K562 (cell line): ENCODE measurements around the gene KIFC3. TPM values are rescaled to one million over a fixed set of nuclear protein-coding genes. Genes with fewer than 3 reads are reported as not detected.
A peak's percentile ranks its signal among the peaks of the same experiment; 100 is the strongest.

ENCODE experiments used
- ATF1 ChIP-seq, 2 experiments: fragments of 450-650 bp in 1 of 2; IDR thresholded peaks; 2 replicates each; pipeline ENCODE4 v1.6.1; 2016; ENCODE audit warnings: missing compliant biosample characterization in 1 of 2, missing genetic modification characterization in 1 of 2
- ATF7 ChIP-seq: fragments of 450-650 bp; IDR thresholded peaks from 2 replicates; pipeline ENCODE4 v1.7.1; 2014; ENCODE audit warnings: mild to moderate bottlenecking, moderate library complexity
- CREB5 ChIP-seq: fragments of 250-450 bp; sonication (Bioruptor Pico); IDR thresholded peaks from 2 replicates; pipeline ENCODE4 v1.5.0; 2020; ENCODE audit warnings: mild to moderate bottlenecking
- HDAC8 ChIP-seq: fragments of 450-650 bp; IDR thresholded peaks from 2 replicates; pipeline ENCODE4 v1.6.1; 2016; ENCODE audit warnings: mild to moderate bottlenecking, missing genetic modification characterization, moderate library complexity, missing compliant biosample characterization
- JUND ChIP-seq, 2 experiments: IDR thresholded peaks; 2 replicates in 1 of 2; 3 replicates in 1 of 2; pipeline ENCODE4 v1.6.1; 2011; ENCODE audit warnings: borderline replicate concordance in 2 of 2, low read depth in 2 of 2, low read length in 2 of 2, improper control_type of control experiment in 1 of 2, missing biosample characterization in 1 of 2, missing genetic modification characterization in 1 of 2, missing genetic modification reagents in 1 of 2
- LCOR ChIP-seq: sonication (generic); formaldehyde crosslinking; IDR thresholded peaks from 2 replicates; pipeline ENCODE4 v1.8.0; 2022; ENCODE audit warnings: mild to moderate bottlenecking, missing genetic modification reagents
- MTF1 ChIP-seq: fragments of 250-450 bp; sonication (Bioruptor Pico); IDR thresholded peaks from 2 replicates; pipeline ENCODE4 v1.9.0; 2021; ENCODE audit warnings: moderate library complexity, mild to moderate bottlenecking, inconsistent platforms, borderline replicate concordance
- MYC ChIP-seq, 2 experiments: fragments of 250-450 bp in 1 of 2; sonication (Bioruptor Pico) in 1 of 2; IDR thresholded peaks; 2 replicates each; pipeline versions ENCODE4 v1.5.1 to v1.6.1; 2012 to 2021; ENCODE audit warnings: low read depth in 2 of 2, borderline replicate concordance in 1 of 2, improper control_type of control experiment in 1 of 2, low read length in 1 of 2, mild to moderate bottlenecking in 1 of 2, moderate library complexity in 1 of 2
- NFE2 ChIP-seq: IDR thresholded peaks from 2 replicates; pipeline ENCODE4 v1.6.1; 2014; ENCODE audit warnings: antibody characterized with exemption, low read depth
- NFXL1 ChIP-seq: fragments of 450-650 bp; formaldehyde crosslinking; IDR thresholded peaks from 2 replicates; pipeline ENCODE4 v1.4.0; 2021; ENCODE audit warnings: mild to moderate bottlenecking
- PHTF2 ChIP-seq: fragments of 250-450 bp; sonication (Bioruptor Pico); IDR thresholded peaks from 2 replicates; pipeline ENCODE4 v1.5.0; 2021; ENCODE audit warnings: mild to moderate bottlenecking
- POLR2H ChIP-seq: IDR thresholded peaks from 2 replicates; pipeline ENCODE4 v1.6.1; 2016; ENCODE audit warnings: missing genetic modification characterization, low read depth, mild to moderate bottlenecking, control low read depth, missing compliant biosample characterization, moderate library complexity
- PRDM10 ChIP-seq: fragments of 450-650 bp; IDR thresholded peaks from 2 replicates; pipeline ENCODE4 v1.6.1; 2018; ENCODE audit not compliant: partially characterized antibody
- RAD51 ChIP-seq: fragments of 450-650 bp; IDR thresholded peaks from 2 replicates; pipeline ENCODE4 v1.7.1; 2016; ENCODE audit warnings: low read depth, mild to moderate bottlenecking, borderline replicate concordance
- SP1 ChIP-seq: sonication (generic); formaldehyde crosslinking; IDR thresholded peaks from 2 replicates; pipeline ENCODE4 v1.8.1; 2022; ENCODE audit warnings: mild to moderate bottlenecking, missing genetic modification reagents
- ZBTB7A ChIP-seq: IDR thresholded peaks from 2 replicates; pipeline ENCODE4 v1.6.1; 2011; ENCODE audit warnings: low read depth, mild to moderate bottlenecking, low read length, moderate library complexity, borderline replicate concordance; ENCODE audit not compliant: control insufficient read depth
- ZBTB9 ChIP-seq: fragments of 450-650 bp; formaldehyde crosslinking; IDR thresholded peaks from 2 replicates; pipeline ENCODE4 v1.4.0; 2020; ENCODE audit warnings: mild to moderate bottlenecking, moderate library complexity
- ZNF76 ChIP-seq: fragments of 250-450 bp; sonication (Bioruptor Pico); IDR thresholded peaks from 2 replicates; pipeline ENCODE4 v1.4.0; 2020; ENCODE audit warnings: mild to moderate bottlenecking, moderate library complexity, borderline replicate concordance
- polyA plus RNA-seq, 8 experiments: library from polyadenylated mRNA; depleted of rRNA in 4 of 8; stranded (reverse) in 5 of 8; unstranded in 3 of 8; fragments of >200 nt; fragmentation: Nextera tagmentation in 2 of 8; fragmentation: Illumina TruSeq in 1 of 8; extraction: Ambion mirVana in 2 of 8; extraction: Trizol in 1 of 8; gene quantifications; 2 replicates each; pipeline versions ENCODE4 v1.2.1 to v1.2.3, GENCODE V29; 2011 to 2014; ENCODE audit warnings: inconsistent platforms in 1 of 8, missing spikeins in 1 of 8
- total RNA-seq, 7 experiments: library from RNA; depleted of rRNA in 6 of 7; stranded (reverse); fragments of >200 nt in 6 of 7; fragmentation: Illumina TruSeq in 2 of 7; extraction: Trizol in 2 of 7; gene quantifications; 2 replicates each; pipeline versions ENCODE4 v1.2.1 to v1.2.3, GENCODE V29; 2011 to 2021; ENCODE audit warnings: low replicate concordance in 1 of 7

The KIFC3 gene
- total and polyA plus RNA-seq, 9 of the 15 experiments (the other 6 are each of a cell fraction or from before 2014, with no cell fraction given): 0.23 to 105 (median 26.2) TPM

GRCh38 chr16:57736419-57737351 lies 65.6 kb downstream of the KIFC3 start (continued):
- TF ChIP-seq POLR2H (tag) (no peak), ZBTB7A (0 out of 2 replicates have a peak, but pooled peaks have one; percentile 15), RAD51 (peak; percentile 51; the same call in 1 of the 2 replicates), HDAC8 (tag) (no peak), NFXL1 (CRISPR knock-in tag) (no peak), JUND (IDR thresholded peaks at IDR 0.05; ENCODE audit: borderline replicate concordance, low read depth, low read length) (peak; percentile 70), JUND (tag; IDR thresholded peaks at IDR 0.05; ENCODE audit: borderline replicate concordance, low read depth, low read length) (peak; percentile 94), PHTF2 (no peak), MTF1 (CRISPR knock-in tag) (no peak), ATF7 (peak; percentile 98), NFE2 (no peak), CREB5 (CRISPR knock-in tag) (no peak), ZNF76 (CRISPR knock-in tag) (0 out of 2 replicates have a peak, but pooled peaks have one; percentile 8), MYC (IDR thresholded peaks at IDR 0.05; ENCODE audit: low read depth, low read length) (peak; percentile 84), MYC (CRISPR knock-in tag; IDR thresholded peaks at IDR 0.05; ENCODE audit: borderline replicate concordance, low read depth) (no peak), SP1 (CRISPR knock-in tag) (peak; percentile 43; the same call in 1 of the 2 replicates), LCOR (CRISPR knock-in tag) (peak; percentile 42; the same call in 1 of the 2 replicates), PRDM10 (peak; percentile 4), ZBTB9 (0 out of 2 replicates have a peak, but pooled peaks have one; percentile 29), ATF1 (CRISPR knock-in tag; IDR thresholded peaks at IDR 0.05) (no peak), ATF1 (tag; IDR thresholded peaks at IDR 0.05) (peak; percentile 84)
